Fibroblast of villous mesenchyme (primary cell): ENCODE measurements around the gene PCP2. TPM values are rescaled to one million over a fixed set of nuclear protein-coding genes. Genes with fewer than 3 reads are reported as not detected.

Experiments
- DNase-seq: peaks from one replicate; pipeline ENCODE4 v3.0.0-alpha.2; 2010; ENCODE audit warnings: low read depth
- H3K4me3 ChIP-seq: 2 replicates; pipeline ENCODE4 v1.5.1; 2011; ENCODE audit warnings: low read depth, mild to moderate bottlenecking, low read length
- total RNA-seq: library from RNA; depleted of rRNA; stranded (reverse); fragments of >200 nt; gene quantifications from 2 replicates; pipeline ENCODE4 v1.2.3, GENCODE V29; 2012
- TF ChIP-seq, protein P1 (sequence below): IDR thresholded peaks from 2 replicates; pipeline ENCODE4 v1.5.1; 2012; ENCODE audit warnings: low read depth, mild to moderate bottlenecking, low read length; ENCODE audit not compliant: insufficient read depth

Gene PCP2
- total RNA-seq, 1 donor, result 0.43 TPM

DNA sequence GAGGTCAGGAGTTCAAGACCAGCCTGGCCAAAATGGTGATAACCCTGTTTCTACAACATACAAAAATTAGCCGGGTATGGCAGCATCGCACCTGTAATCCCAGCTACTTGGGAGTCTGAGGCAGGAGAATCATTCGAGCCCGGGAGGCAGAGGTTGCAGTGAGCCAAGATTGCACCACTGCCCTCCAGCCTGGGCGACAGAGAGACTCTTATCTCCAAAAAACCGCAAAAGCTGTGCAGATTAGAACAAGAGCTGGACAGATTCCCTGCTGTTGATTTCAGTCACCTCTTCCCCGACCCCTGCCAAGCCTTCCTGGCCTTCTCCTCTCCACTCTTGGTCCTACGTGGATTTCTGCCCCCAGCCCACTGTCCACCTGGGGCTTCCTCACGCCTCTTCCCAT is 29.6 kb downstream of the PCP2 start:
- TF ChIP-seq, protein P1, sequence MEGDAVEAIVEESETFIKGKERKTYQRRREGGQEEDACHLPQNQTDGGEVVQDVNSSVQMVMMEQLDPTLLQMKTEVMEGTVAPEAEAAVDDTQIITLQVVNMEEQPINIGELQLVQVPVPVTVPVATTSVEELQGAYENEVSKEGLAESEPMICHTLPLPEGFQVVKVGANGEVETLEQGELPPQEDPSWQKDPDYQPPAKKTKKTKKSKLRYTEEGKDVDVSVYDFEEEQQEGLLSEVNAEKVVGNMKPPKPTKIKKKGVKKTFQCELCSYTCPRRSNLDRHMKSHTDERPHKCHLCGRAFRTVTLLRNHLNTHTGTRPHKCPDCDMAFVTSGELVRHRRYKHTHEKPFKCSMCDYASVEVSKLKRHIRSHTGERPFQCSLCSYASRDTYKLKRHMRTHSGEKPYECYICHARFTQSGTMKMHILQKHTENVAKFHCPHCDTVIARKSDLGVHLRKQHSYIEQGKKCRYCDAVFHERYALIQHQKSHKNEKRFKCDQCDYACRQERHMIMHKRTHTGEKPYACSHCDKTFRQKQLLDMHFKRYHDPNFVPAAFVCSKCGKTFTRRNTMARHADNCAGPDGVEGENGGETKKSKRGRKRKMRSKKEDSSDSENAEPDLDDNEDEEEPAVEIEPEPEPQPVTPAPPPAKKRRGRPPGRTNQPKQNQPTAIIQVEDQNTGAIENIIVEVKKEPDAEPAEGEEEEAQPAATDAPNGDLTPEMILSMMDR, result no peak
- DNase-seq, result peak; percentile 44
- no peak overlapping the region for H3K4me3 ChIP-seq

DNA sequence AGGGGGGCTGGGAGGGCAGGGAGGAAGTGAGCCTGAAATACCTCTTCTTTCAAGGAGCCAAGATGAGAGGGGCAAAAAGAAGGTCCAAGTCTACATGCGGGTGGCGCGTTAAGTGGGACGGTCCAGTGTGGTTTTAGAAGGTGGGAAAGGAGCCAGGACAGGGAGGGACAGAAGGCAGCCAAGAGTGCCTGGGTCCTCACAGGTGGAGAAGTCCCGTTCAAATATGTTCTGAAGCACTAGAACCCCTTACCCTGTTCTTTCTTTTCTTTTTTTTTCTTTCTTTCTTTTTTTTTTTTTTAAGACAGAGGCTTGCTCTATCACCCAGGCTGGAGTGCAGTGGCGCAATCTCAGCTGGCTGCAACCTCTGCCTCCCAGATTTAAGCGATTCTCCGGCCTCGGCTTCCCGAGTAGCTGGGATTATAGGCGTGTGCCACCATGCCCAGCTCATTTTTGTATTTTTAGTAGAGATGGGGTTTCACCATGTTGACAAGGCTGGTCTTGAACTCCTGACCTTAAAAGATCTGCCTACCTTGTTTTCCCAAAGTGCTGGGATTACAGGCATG is 30.5 kb downstream of the PCP2 start:
- DNase-seq, result peak; percentile 15
- TF ChIP-seq, protein P1, result no peak
- H3K4me3 ChIP-seq, result no peak overlapping the region

DNA sequence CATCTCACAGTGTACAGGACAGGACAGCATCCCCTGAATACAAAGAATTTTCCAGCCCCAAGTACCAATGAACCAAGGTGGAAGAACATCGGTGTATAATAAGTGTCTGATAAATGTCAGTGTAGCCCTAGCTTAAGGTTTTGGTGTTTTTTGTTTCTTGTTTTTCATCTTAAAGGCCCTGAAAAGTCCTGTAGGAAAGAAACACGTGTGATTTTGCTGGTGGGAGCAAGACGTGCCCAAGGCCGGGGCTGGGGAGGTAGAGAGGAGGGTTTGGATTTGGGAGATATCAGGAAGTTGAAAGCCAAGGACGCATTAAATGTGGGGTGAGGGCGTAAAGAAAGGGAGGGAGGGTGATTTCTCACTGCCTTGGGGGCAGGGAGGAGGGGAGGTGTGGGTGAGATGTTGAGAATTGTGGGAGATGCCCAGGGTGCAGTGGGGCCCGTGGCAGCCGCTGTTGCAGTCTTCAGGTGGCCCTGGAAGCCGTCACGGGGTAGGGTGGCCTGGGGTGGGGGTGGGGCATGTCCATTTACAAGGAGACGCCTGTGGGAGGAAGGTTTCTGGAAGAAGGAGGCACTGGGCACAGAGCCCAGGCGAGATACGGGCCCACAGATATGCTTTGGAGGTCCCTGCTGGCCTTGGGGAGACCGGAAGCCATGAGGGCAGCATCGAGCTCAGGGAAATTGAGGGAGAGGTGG is 31.1 kb downstream of the PCP2 start:
- peak; percentile 8 for DNase-seq
- TF ChIP-seq, protein P1, result no peak
- H3K4me3 ChIP-seq, result no peak overlapping the region

DNA sequence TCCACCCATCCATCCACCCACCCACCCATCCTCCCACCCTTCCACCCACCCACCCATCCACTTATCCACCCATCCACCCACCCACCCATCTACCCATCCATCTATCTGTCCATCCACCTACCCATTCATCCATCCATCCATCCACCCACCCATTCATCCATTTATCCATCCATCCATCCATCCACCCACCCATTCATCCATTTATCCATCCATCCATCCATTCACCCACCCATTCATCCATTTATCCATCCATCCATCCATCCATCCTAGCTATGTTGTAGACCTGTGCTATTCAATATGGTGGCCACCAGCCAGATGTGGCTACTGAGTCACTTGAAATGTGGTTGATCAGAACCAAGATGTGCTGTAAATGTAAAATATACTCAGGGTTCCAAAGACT is 32.8 kb downstream of the PCP2 start:
- TF ChIP-seq, protein P1, result no peak
- no peak for DNase-seq
- H3K4me3 ChIP-seq, result no peak overlapping the region

DNA sequence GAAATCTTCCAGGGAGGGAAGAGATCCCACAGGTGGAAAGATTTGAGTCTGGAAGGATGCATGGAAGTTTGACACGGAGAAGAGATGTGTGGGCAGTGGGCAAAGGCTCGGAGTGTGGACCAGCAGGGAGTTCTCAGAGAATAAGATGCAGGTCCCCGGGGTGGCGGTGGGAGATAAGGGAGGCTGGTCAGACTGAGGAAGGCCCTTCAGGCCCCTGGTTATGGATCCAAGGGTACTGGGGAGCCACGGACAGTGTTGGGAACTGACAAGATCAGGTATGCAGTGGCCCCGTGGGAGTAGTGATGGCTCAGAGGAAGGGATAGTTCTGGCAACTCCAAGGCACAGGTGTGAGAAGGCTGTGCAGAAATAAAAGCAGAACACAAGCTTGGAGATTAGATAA is 35.3 kb downstream of the PCP2 start:
- H3K4me3 ChIP-seq, result no peak overlapping the region
- TF ChIP-seq, protein P1, result no peak
- DNase-seq, result no peak

DNA sequence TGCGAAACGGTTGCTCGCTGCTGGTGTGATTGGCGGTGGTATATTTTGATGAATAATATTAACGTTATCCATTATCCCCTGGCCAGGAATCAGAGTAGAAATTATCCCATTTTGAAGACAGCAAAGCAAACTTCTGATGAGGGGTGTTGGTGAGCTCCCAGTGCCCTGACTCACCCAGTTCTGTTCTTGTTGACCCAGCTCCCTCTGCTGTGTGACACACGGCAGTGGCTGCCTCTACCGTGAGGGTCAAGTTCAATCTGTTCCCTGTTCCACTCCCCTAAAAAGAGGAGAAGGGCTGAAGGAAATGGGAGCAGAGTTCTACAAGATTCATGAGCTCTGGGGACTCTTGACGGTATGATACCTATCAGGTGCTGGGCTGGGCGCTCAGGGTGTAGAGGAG is 35.8 kb downstream of the PCP2 start:
- DNase-seq, result no peak
- TF ChIP-seq, protein P1, result no peak
- H3K4me3 ChIP-seq, result no peak overlapping the region
